Sigmoid colon (tissue), 4 donors: ENCODE measurements around the gene DCX.

Experiments used
- CTCF ChIP-seq, 4 experiments: fragments of 450-650 bp in 3 of 4; fragments of 200-600 bp in 1 of 4; IDR thresholded peaks; one replicate each; pipeline ENCODE4 v1.5.1; 2016 to 2019; ENCODE audit warnings: antibody characterized with exemption in 4 of 4, mild to moderate bottlenecking in 3 of 4, moderate library complexity in 2 of 4
- EP300 ChIP-seq, 4 donors: sonication (generic); formaldehyde crosslinking; IDR thresholded peaks; one replicate each; pipeline ENCODE4 v1.6.1; 2017; ENCODE audit warnings: antibody characterized with exemption in 4 of 4

- TF ChIP-seq CTCF (IDR thresholded peaks at IDR 0.05) (no peak), EP300 (IDR thresholded peaks at IDR 0.05) (no peak)
These were observed 154.3 kb downstream of the DCX start for GRCh38 chrX:111257733-111258132.
